ENCODE data around the gene CUTA. TPM values are rescaled to one million over a fixed set of nuclear protein-coding genes. Genes with fewer than 3 reads are reported as not detected.

Gene CUTA
- total and polyA plus RNA-seq, 2 of the 13 experiments (the other 11 are each of a cell fraction or from before 2014, with no cell fraction given): 170 to 180 TPM

- TF ChIP-seq AHDC1 (CRISPR knock-in tag; IDR thresholded peaks at IDR 0.05; ENCODE audit: borderline replicate concordance) (peak; percentile 76), JDP2 (CRISPR knock-in tag; IDR thresholded peaks at IDR 0.05; ENCODE audit: borderline replicate concordance) (peak; percentile 30; the same call in 1 of the 2 replicates), MYPOP (CRISPR knock-in tag; IDR thresholded peaks at IDR 0.05) (peak; percentile 81), KMT2A (CRISPR knock-in tag; IDR thresholded peaks at IDR 0.05) (peak; percentile 87; the same call in 1 of the 2 replicates), TBL1XR1 (IDR thresholded peaks at IDR 0.05; ENCODE audit: borderline replicate concordance, low read length, partially characterized antibody) (peak; percentile 13), NKX3-1 (CRISPR knock-in tag; IDR thresholded peaks at IDR 0.05) (peak; percentile 23; the same call in 1 of the 2 replicates), ZNF800 (CRISPR knock-in tag; IDR thresholded peaks at IDR 0.05) (peak; percentile 25; the same call in 1 of the 2 replicates), HNRNPLL (IDR thresholded peaks at IDR 0.05; ENCODE audit: low read depth, low read length, poor library complexity, severe bottlenecking) (peak; percentile 99), ZKSCAN8 (CRISPR knock-in tag; IDR thresholded peaks at IDR 0.05; ENCODE audit: borderline replicate concordance) (peak; percentile 84), TSC22D2 (CRISPR knock-in tag; IDR thresholded peaks at IDR 0.05; ENCODE audit: borderline replicate concordance) (peak; percentile 70), ZNF253 (CRISPR knock-in tag; IDR thresholded peaks at IDR 0.05; ENCODE audit: borderline replicate concordance) (0 out of 2 replicates have a peak, but pooled peaks have one; percentile 51), ZNF317 (CRISPR knock-in tag; IDR thresholded peaks at IDR 0.05) (0 out of 2 replicates have a peak, but pooled peaks have one; percentile 34), SMAD1 (CRISPR knock-in tag; IDR thresholded peaks at IDR 0.05; ENCODE audit: borderline replicate concordance, low read depth) (no peak), CEBPG (CRISPR knock-in tag; IDR thresholded peaks at IDR 0.05) (peak; percentile 60; the same call in 1 of the 2 replicates), BCLAF1 (IDR thresholded peaks at IDR 0.05) (no peak), ZNF605 (CRISPR knock-in tag; IDR thresholded peaks at IDR 0.05) (peak; percentile 98), HIVEP1 (CRISPR knock-in tag; IDR thresholded peaks at IDR 0.05) (peak; percentile 62), KDM6A (CRISPR knock-in tag; IDR thresholded peaks at IDR 0.05; ENCODE audit: low read depth) (0 out of 2 replicates have a peak, but pooled peaks have one; percentile 27)
These were observed 26.5 kb downstream of the CUTA start, which contains the start of gene KIFC1 (continued) for GRCh38 chr6:33391278-33391921.

Measured in HepG2 (cell line).